SK-N-SH (cell line): ENCODE results near the gene MAML3. TPM values are rescaled to one million over a fixed set of nuclear protein-coding genes. Genes with fewer than 3 reads are reported as not detected.

Experiments
- CTCF ChIA-PET: fragments of 300-600, 350-600 bp; formaldehyde crosslinking; extraction: SDS; loops from one replicate; lab custom pipeline; 2021; lab: Yijun Ruan, JAX
- POLR2A ChIA-PET: fragments of 350-600 bp; sonication (Branson Sonifier 250); formaldehyde crosslinking; extraction: SDS; loops from one replicate; lab custom pipeline; 2020; ENCODE audit warnings: antibody characterized with exemption, inconsistent platforms; lab: Yijun Ruan, JAX
- DNase-seq: peaks from one replicate; pipeline ENCODE4 v3.0.0; 2012
- H2AFZ ChIP-seq: fragments of 200-600 bp; sonication (generic); 2 replicates; pipeline ENCODE4 v1.8.1; 2016; ENCODE audit warnings: antibody characterized with exemption, mild to moderate bottlenecking, low read depth
- H3F3A ChIP-seq: fragments of 200-600 bp; sonication (generic); replicated peaks from 2 replicates; pipeline ENCODE3; 2016; ENCODE audit warnings: antibody characterized with exemption, mild to moderate bottlenecking; ENCODE audit not compliant: insufficient read depth
- H3K27ac ChIP-seq, 2 experiments: fragments of 200-500 bp in 1 of 2; fragments of 200-600 bp in 1 of 2; sonication (Bioruptor generic) in 1 of 2; sonication (generic), shearing (Covaris generic) in 1 of 2; 2 replicates each; pipeline versions ENCODE4 v1.5.1 to v1.6.1; 2014 to 2016; ENCODE audit warnings: low read depth in 2 of 2, inconsistent platforms in 1 of 2, low read length in 1 of 2, mild to moderate bottlenecking in 1 of 2, mixed read lengths in 1 of 2
- H3K27me3 ChIP-seq: fragments of 200-600 bp; sonication (generic), shearing (Covaris generic); 2 replicates; pipeline ENCODE4 v1.6.1; 2016; ENCODE audit warnings: mixed run types; ENCODE audit not compliant: insufficient read depth
- H3K36me3 ChIP-seq, 2 experiments: fragments of 200-500 bp in 1 of 2; fragments of 200-600 bp in 1 of 2; sonication (Bioruptor generic) in 1 of 2; sonication (generic) in 1 of 2; replicated peaks in 1 of 2; 2 replicates each; pipeline versions ENCODE3 to v1.5.1; 2014 to 2016; ENCODE audit warnings: low read length in 1 of 2, mild to moderate bottlenecking in 1 of 2; ENCODE audit not compliant: insufficient read depth in 2 of 2, control insufficient read depth in 1 of 2
- H3K4me1 ChIP-seq, 2 experiments: fragments of 200-500 bp in 1 of 2; fragments of 200-600 bp in 1 of 2; sonication (Bioruptor generic) in 1 of 2; sonication (generic), shearing (Covaris generic) in 1 of 2; 2 replicates each; pipeline versions ENCODE4 v1.5.1 to v1.6.1; 2014 to 2016; ENCODE audit warnings: low read depth in 1 of 2, low read length in 1 of 2, mixed run types in 1 of 2; ENCODE audit not compliant: insufficient read depth in 2 of 2, control insufficient read depth in 1 of 2
- H3K4me2 ChIP-seq: fragments of 200-600 bp; sonication (generic), shearing (Covaris generic); 2 replicates; pipeline ENCODE4 v1.6.1; 2017; ENCODE audit warnings: mixed run types
- H3K4me3 ChIP-seq, 2 experiments: fragments of 200-500 bp in 1 of 2; fragments of 200-600 bp in 1 of 2; sonication (Bioruptor generic) in 1 of 2; sonication (generic), shearing (Covaris generic) in 1 of 2; 2 replicates each; pipeline versions ENCODE4 v1.5.1 to v1.8.1; 2014 to 2016; ENCODE audit warnings: low read depth in 2 of 2, inconsistent platforms in 1 of 2, low read length in 1 of 2, mild to moderate bottlenecking in 1 of 2, mixed read lengths in 1 of 2, moderate library complexity in 1 of 2
- H3K79me2 ChIP-seq: fragments of 200-600 bp; sonication (generic); 2 replicates; pipeline ENCODE4 v1.8.1; 2017; ENCODE audit warnings: mild to moderate bottlenecking; ENCODE audit not compliant: insufficient read depth
- H3K9ac ChIP-seq: fragments of 200-600 bp; sonication (generic); 2 replicates; pipeline ENCODE4 v1.6.1; 2017; ENCODE audit warnings: mixed run types
- H3K9me2 ChIP-seq: fragments of 200-600 bp; sonication (generic); 2 replicates; pipeline ENCODE4 v1.6.1; 2017; ENCODE audit warnings: mixed run types
- H3K9me3 ChIP-seq: fragments of 200-600 bp; sonication (generic); 2 replicates; pipeline ENCODE4 v1.6.1; 2017; ENCODE audit warnings: mixed run types, mild to moderate bottlenecking, moderate library complexity
- H4K20me1 ChIP-seq: fragments of 200-600 bp; sonication (generic); 2 replicates; pipeline ENCODE4 v1.6.1; 2017; ENCODE audit warnings: mild to moderate bottlenecking, mixed run types; ENCODE audit not compliant: insufficient read depth
- CHD2 ChIP-seq: fragments of 150-350 bp; IDR thresholded peaks from 2 replicates; pipeline ENCODE4 v1.6.1; 2018; ENCODE audit warnings: low read length; ENCODE audit not compliant: partially characterized antibody
- CTCF ChIP-seq: fragments of 200-600 bp; sonication (generic); IDR thresholded peaks from 2 replicates; pipeline ENCODE4 v1.6.1; 2017; ENCODE audit warnings: antibody characterized with exemption, mild to moderate bottlenecking, moderate library complexity
- ELF1 ChIP-seq: IDR thresholded peaks from 2 replicates; pipeline ENCODE4 v1.4.0; 2012
- EP300 ChIP-seq, 2 experiments: IDR thresholded peaks; 2 replicates each; pipeline versions ENCODE4 v1.4.0 to v1.6.1; 2012; ENCODE audit warnings: borderline replicate concordance in 1 of 2, low read depth in 1 of 2, low read length in 1 of 2
- EZH2phosphoT487 ChIP-seq: fragments of 200-600 bp; sonication (generic); IDR thresholded peaks from 2 replicates; pipeline ENCODE4 v1.6.1; 2017; ENCODE audit warnings: low read depth, mixed run types, mild to moderate bottlenecking, antibody characterized with exemption, moderate library complexity, borderline replicate concordance
- FOXJ3 ChIP-seq: sonication (generic); formaldehyde crosslinking; IDR thresholded peaks from 2 replicates; pipeline ENCODE4 v1.5.1; 2020; ENCODE audit warnings: mild to moderate bottlenecking, missing genetic modification reagents
- GATA2 ChIP-seq: sonication (generic); formaldehyde crosslinking; IDR thresholded peaks from 2 replicates; pipeline ENCODE4 v1.5.0; 2020; ENCODE audit warnings: mild to moderate bottlenecking, missing genetic modification reagents
- MAX ChIP-seq: IDR thresholded peaks from 2 replicates; pipeline ENCODE4 v1.4.0; 2012; ENCODE audit warnings: low read depth
- NFIC ChIP-seq: IDR thresholded peaks from 2 replicates; pipeline ENCODE4 v1.4.0; 2012; ENCODE audit warnings: borderline replicate concordance
- NRF1 ChIP-seq: IDR thresholded peaks from 2 replicates; pipeline ENCODE4 v1.6.1; 2012; ENCODE audit warnings: low read depth, mild to moderate bottlenecking, low read length
- PBX3 ChIP-seq: IDR thresholded peaks from 2 replicates; pipeline ENCODE4; 2012
- RFX5 ChIP-seq: IDR thresholded peaks from 2 replicates; pipeline ENCODE4 v1.6.1; 2012; ENCODE audit warnings: mild to moderate bottlenecking, improper control_type of control experiment, low read length
- RXRA ChIP-seq: IDR thresholded peaks from 2 replicates; pipeline ENCODE4 v1.4.0; 2012; ENCODE audit warnings: low read depth, mild to moderate bottlenecking, borderline replicate concordance
- SMC3 ChIP-seq: IDR thresholded peaks from 2 replicates; pipeline ENCODE4 v1.6.1; 2012; ENCODE audit warnings: low read depth, low read length, improper control_type of control experiment
- TCF12 ChIP-seq: IDR thresholded peaks from 2 replicates; pipeline ENCODE4 v1.4.0; 2012
- TEAD4 ChIP-seq: IDR thresholded peaks from 2 replicates; pipeline ENCODE4 v1.4.0; 2012; ENCODE audit warnings: mild to moderate bottlenecking, borderline replicate concordance; ENCODE audit not compliant: insufficient read depth
- YY1 ChIP-seq: IDR thresholded peaks from 2 replicates; pipeline ENCODE4 v1.4.0; 2012; ENCODE audit warnings: low read depth, mild to moderate bottlenecking
- ZBTB33 ChIP-seq: IDR thresholded peaks from 2 replicates; pipeline ENCODE4 v1.4.0; 2012; ENCODE audit warnings: low read depth, borderline replicate concordance
- WGBS: methylation state at CpG from one replicate; pipeline ENCODE4 v1.1.6; 2017; ENCODE audit warnings: low lambda C conversion rate; 5-methylcytosine and 5-hydroxymethylcytosine counted together
- polyA plus RNA-seq, 3 experiments: library from polyadenylated mRNA; depleted of rRNA; stranded (reverse); fragments of >200 nt; gene quantifications; 2 replicates each; pipeline ENCODE4 v1.2.3, GENCODE V29; 2012
- TF ChIP-seq, protein P1 (sequence below): IDR thresholded peaks from 2 replicates; pipeline ENCODE4 v1.4.0; 2012; ENCODE audit warnings: low read depth, borderline replicate concordance

Gene MAML3
- polyA plus RNA-seq, 1 of the 3 experiments (the other 2 are of a cell fraction), result 5.3 TPM

DNA sequence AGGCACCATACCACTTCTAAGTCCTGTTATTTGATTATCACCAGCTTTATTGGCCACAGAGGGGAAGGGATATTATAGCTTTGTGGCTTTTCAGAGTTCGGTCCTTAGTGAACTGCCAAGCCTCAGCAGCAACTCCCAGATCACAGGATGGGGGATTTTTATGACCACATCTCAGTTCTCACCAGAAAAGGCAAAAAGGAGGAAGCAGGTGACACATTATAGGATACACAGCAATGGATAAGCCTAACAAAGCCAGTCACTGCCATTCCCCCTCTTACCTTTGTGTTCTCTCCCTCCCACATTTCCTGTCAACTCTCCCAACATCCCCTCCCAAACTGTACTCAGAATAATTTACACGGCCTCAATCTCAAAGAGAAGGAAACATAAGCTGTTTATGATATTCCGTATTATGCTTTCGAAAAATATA, 345.6 kb downstream of the MAML3 start:
- 84% methylated on average over 4 of the region's 4 CpGs for WGBS
- Histone ChIP-seq H3K79me2 (no peaks in the 10 kb centered on the region), H3K4me1 (peaks cover 0 to 26% of the 10 kb centered on the region in 2 experiments; a peak in 2 of 4 replicates), H3K36me3 (peaks cover 0 to 3% of the 10 kb centered on the region in 2 experiments), H4K20me1 (no peaks in the 10 kb centered on the region), H3K9ac (no peak overlapping the region), H3K4me2 (no peak overlapping the region), H3K27ac (peak overlapping the region; percentile 16 to 88; a peak in 3 of 4 replicates), H3K4me3 (no peak overlapping the region), H3K9me3 (no peaks in the 10 kb centered on the region), H3K27me3 (no peaks in the 10 kb centered on the region), H3K9me2 (no peaks in the 10 kb centered on the region), H2AFZ (no peak overlapping the region), H3F3A (peaks cover 6% of the 10 kb centered on the region)
- ChIA-PET POLR2A (no interaction called here), CTCF (interaction anchor here (0.6 to 1.6 kb wide), 3 partner anchors 14 to 1008 kb away, joined by 3 to 4 read pairs (median 4); no protein-coding TSS in a partner anchor)
- TF ChIP-seq ELF1 (no peak), TEAD4 (no peak)
- DNase-seq, result no peak

- peaks cover 0 to 32% of the 10 kb centered on the region in 2 experiments; a peak in 2 of 4 replicates for H3K4me1 ChIP-seq
- ChIA-PET CTCF (interaction anchor here (0.9 to 1.6 kb wide), 2 partner anchors 13 to 33 kb away, joined by 3 to 4 read pairs; no protein-coding TSS in a partner anchor), POLR2A (interaction anchor here (1.2 kb wide), 1 partner anchor 12 kb away, joined by 3 read pairs; no protein-coding TSS in a partner anchor)
- no peaks in the 10 kb centered on the region for H3K9me3 ChIP-seq
- no peaks in the 10 kb centered on the region for H3K79me2 ChIP-seq
- peaks cover 0 to 3% of the 10 kb centered on the region in 2 experiments for H3K36me3 ChIP-seq
- no peak overlapping the region for H3K9ac ChIP-seq
- H3K27ac ChIP-seq, result peak overlapping the region in 1 of 2 experiments; percentile 88; a peak in 2 of 4 replicates
- no peak for DNase-seq
- H2AFZ ChIP-seq, result no peak overlapping the region
- H3K4me2 ChIP-seq, result no peak overlapping the region
- no peak overlapping the region for H3K4me3 ChIP-seq
- WGBS, result 100% methylated on average over 3 of the region's 4 CpGs
- no peaks in the 10 kb centered on the region for H3K9me2 ChIP-seq
- no peaks in the 10 kb centered on the region for H4K20me1 ChIP-seq
- peaks cover 6% of the 10 kb centered on the region for H3F3A ChIP-seq
- no peaks in the 10 kb centered on the region for H3K27me3 ChIP-seq
- TF ChIP-seq EZH2phosphoT487 (no peak), ELF1 (no peak), YY1 (no peak), SMC3 (no peak), RXRA (no peak), CHD2 (no peak), RFX5 (no peak), NRF1 (no peak), FOXJ3 (CRISPR knock-in tag) (no peak), TEAD4 (no peak), TCF12 (no peak), MAX (no peak), ZBTB33 (no peak), EP300 (IDR thresholded peaks at IDR 0.05; ENCODE audit: borderline replicate concordance in 1 of 2, low read depth in 1 of 2, low read length in 1 of 2) (no peak), GATA2 (no peak), PBX3 (no peak), NFIC (no peak), CTCF (no peak)
- TF ChIP-seq, protein P1, sequence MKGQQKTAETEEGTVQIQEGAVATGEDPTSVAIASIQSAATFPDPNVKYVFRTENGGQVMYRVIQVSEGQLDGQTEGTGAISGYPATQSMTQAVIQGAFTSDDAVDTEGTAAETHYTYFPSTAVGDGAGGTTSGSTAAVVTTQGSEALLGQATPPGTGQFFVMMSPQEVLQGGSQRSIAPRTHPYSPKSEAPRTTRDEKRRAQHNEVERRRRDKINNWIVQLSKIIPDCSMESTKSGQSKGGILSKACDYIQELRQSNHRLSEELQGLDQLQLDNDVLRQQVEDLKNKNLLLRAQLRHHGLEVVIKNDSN, result no peak
These were observed 346.5 kb downstream of the MAML3 start for GRCh38 chr4:139807483-139807882.
